PFSK-1 (cell line): ENCODE results near the gene LDLRAD4.

ENCODE experiments used
- POLR2AphosphoS5 ChIP-seq: IDR thresholded peaks from 2 replicates; pipeline ENCODE4 v1.6.1; 2012; ENCODE audit warnings: low read depth, mild to moderate bottlenecking, control low read depth, low read length, moderate library complexity
- TAF1 ChIP-seq: IDR thresholded peaks from 2 replicates; pipeline ENCODE4 v1.6.1; 2012; ENCODE audit warnings: low read length, control low read depth, borderline replicate concordance; ENCODE audit not compliant: insufficient read depth

- TF ChIP-seq POLR2AphosphoS5 (no peak), TAF1 (no peak)
Observed at GRCh38 chr18:13495961-13496360, 277.4 kb downstream of the LDLRAD4 start.
